ENCODE measurements around the gene CHTF8. TPM values are rescaled to one million over a fixed set of nuclear protein-coding genes. Genes with fewer than 3 reads are reported as not detected.
A peak's percentile ranks its signal among the peaks of the same experiment; 100 is the strongest.
"Not testable (repeated sequence)": the region's sequence is repeated elsewhere in the genome, so short reads cannot be mapped to it uniquely, and the experiment has no call there.

CHTF8 gene
- total RNA-seq, 4 donors from 2014 or later = 59.8 to 94.4 (median 69.4) TPM

GRCh38 chr16:69127966-69128510 lies 4.3 kb downstream of the CHTF8 start:
- H3K4me3 ChIP-seq = no peak overlapping the region
- peaks cover 14 to 54% (median 35%) of the 10 kb centered on the region in 4 donors for H3K4me1 ChIP-seq
- peaks cover 0 to 25% (median 4%) of the 10 kb centered on the region in 4 donors for H3K36me3 ChIP-seq
- H3K9me3 ChIP-seq = no peaks in the 10 kb centered on the region
- 90% methylated on average over 12 of the region's 12 CpGs for WGBS
- no peak for DNase-seq (ENCODE audit: extremely low spot score)
- no peak overlapping the region for H3K27ac ChIP-seq (replicated peaks in 1 of 4)
- TF ChIP-seq CTCF (IDR thresholded peaks at IDR 0.05) (no peak), POLR2AphosphoS5 (IDR thresholded peaks at IDR 0.05) (no peak), EP300 (IDR thresholded peaks at IDR 0.05) (no peak), POLR2A (IDR thresholded peaks at IDR 0.05; ENCODE audit: low read depth) (no peak)
- no peaks in the 10 kb centered on the region for H3K27me3 ChIP-seq
- intact Hi-C loops (cut with DNase I) = no loop called here

- not testable (repeated sequence) for H3K27ac ChIP-seq (replicated peaks in 1 of 4)
Observed at GRCh38 chr16:69126801-69127200, 5.6 kb downstream of the CHTF8 start.

GRCh38 chr16:69126221-69126620 lies 6.2 kb downstream of the CHTF8 start:
- DNase-seq (ENCODE audit: extremely low spot score) = no peak
- Histone ChIP-seq H3K4me1 (peaks cover 14 to 45% (median 30%) of the 10 kb centered on the region in 4 donors), H3K27ac (replicated peaks in 1 of 4) (no peak overlapping the region), H3K9me3 (no peaks in the 10 kb centered on the region), H3K4me3 (no peak overlapping the region), H3K27me3 (no peaks in the 10 kb centered on the region), H3K36me3 (peaks cover 0 to 29% (median 7%) of the 10 kb centered on the region in 4 donors)
- no peak for TF ChIP-seq POLR2AphosphoS5 (IDR thresholded peaks at IDR 0.05)
- TF ChIP-seq CTCF (IDR thresholded peaks at IDR 0.05) = no peak
- no peak for TF ChIP-seq POLR2A (IDR thresholded peaks at IDR 0.05; ENCODE audit: low read depth)
- TF ChIP-seq EP300 (IDR thresholded peaks at IDR 0.05) = no peak
- intact Hi-C loops (cut with DNase I) = no loop called here
- WGBS = 90% methylated on average over 3 of the region's 3 CpGs

More at GRCh38 chr16:69126801-69127200, 5.6 kb downstream of the CHTF8 start:
- H3K9me3 ChIP-seq; intact Hi-C loops (cut with DNase I); DNase-seq (ENCODE audit: extremely low spot score); H3K4me3 ChIP-seq; H3K27me3 ChIP-seq: not testable (repeated sequence)
- peaks cover 14 to 50% (median 33%) of the 10 kb centered on the region in 4 donors for H3K4me1 ChIP-seq
- 90% methylated on average over 10 of the region's 10 CpGs for WGBS
- H3K36me3 ChIP-seq = peaks cover 0 to 25% (median 4%) of the 10 kb centered on the region in 4 donors

GRCh38 chr16:69124961-69125360 lies 7.4 kb downstream of the CHTF8 start:
- DNase-seq (ENCODE audit: extremely low spot score); H3K9me3 ChIP-seq; H3K27me3 ChIP-seq; H3K4me3 ChIP-seq; H3K27ac ChIP-seq (replicated peaks in 1 of 4): not testable (repeated sequence)
- 98% methylated on average over 14 of the region's 14 CpGs for WGBS
- H3K36me3 ChIP-seq = peaks cover 12 to 41% (median 19%) of the 10 kb centered on the region in 4 donors
- intact Hi-C loops (cut with DNase I) = loop anchor here (2.0 to 5.0 kb wide), 2 partner anchors 278 to 596 kb away; no protein-coding TSS in a partner anchor
- peaks cover 3 to 33% (median 18%) of the 10 kb centered on the region in 4 donors for H3K4me1 ChIP-seq

GRCh38 chr16:69124406-69124805 lies 8.0 kb downstream of the CHTF8 start:
- H3K27ac ChIP-seq (replicated peaks in 1 of 4); H3K4me3 ChIP-seq; H3K9me3 ChIP-seq; H3K27me3 ChIP-seq; DNase-seq (ENCODE audit: extremely low spot score): not testable (repeated sequence)
- intact Hi-C loops (cut with DNase I) = loop anchor here (2.0 to 5.0 kb wide), 2 partner anchors 277 to 596 kb away; no protein-coding TSS in a partner anchor
- peaks cover 0 to 33% (median 16%) of the 10 kb centered on the region in 4 donors for H3K4me1 ChIP-seq
- 89% methylated on average over 7 of the region's 8 CpGs for WGBS
- peaks cover 17 to 47% (median 25%) of the 10 kb centered on the region in 4 donors for H3K36me3 ChIP-seq

- no peak overlapping the region for H3K27ac ChIP-seq (replicated peaks in 1 of 4)
- H3K9me3 ChIP-seq = no peaks in the 10 kb centered on the region
- DNase-seq (ENCODE audit: extremely low spot score) = no peak
- TF ChIP-seq POLR2AphosphoS5 (IDR thresholded peaks at IDR 0.05) (no peak), CTCF (IDR thresholded peaks at IDR 0.05) (peak; percentile 63 to 70 (median 69))
- intact Hi-C loops (cut with DNase I) = loop anchor here (2.0 to 5.0 kb wide), 3 partner anchors 221 to 595 kb away; no protein-coding TSS in a partner anchor
- WGBS = 79% methylated on average over 3 of the region's 3 CpGs
- peaks cover 0 to 36% (median 17%) of the 10 kb centered on the region in 4 donors for H3K4me1 ChIP-seq
- H3K36me3 ChIP-seq = peaks cover 20 to 50% (median 29%) of the 10 kb centered on the region in 4 donors
- H3K4me3 ChIP-seq = no peak overlapping the region
- no peaks in the 10 kb centered on the region for H3K27me3 ChIP-seq
Observed at GRCh38 chr16:69123910-69124309, 8.5 kb downstream of the CHTF8 start.
